CD4-positive, alpha-beta T cell treated with Interleukin-15 for 4 hours (primary cell): ENCODE measurements around the gene CSTB.
A peak's percentile ranks its signal among the peaks of the same experiment; 100 is the strongest.

Experiments used
- DNase-seq: peaks from one replicate; pipeline ENCODE4 v3.0.0-alpha.2; 2020; ENCODE audit warnings: low spot score

CSTB gene

GRCh38 chr21:43790010-43790524, 14.0 kb upstream of the CSTB start:
- DNase-seq, result no peak

- DNase-seq, result peak; percentile 93
Observed at GRCh38 chr21:43789276-43790009, 13.3 kb upstream of the CSTB start, which contains the start of gene RRP1. RRP1 (plus strand) TSS chr21:43789577; CDS start chr21:43789630, 53 bp downstream.

GRCh38 chr21:43786807-43787440, 10.8 kb upstream of the CSTB start:
- no peak for DNase-seq

GRCh38 chr21:43786300-43786806, 10.2 kb upstream of the CSTB start:
- DNase-seq, result no peak

GRCh38 chr21:43785134-43785533, 9.0 kb upstream of the CSTB start:
- DNase-seq, result no peak

GRCh38 chr21:43783098-43783700, 7.1 kb upstream of the CSTB start:
- DNase-seq, result no peak

- DNase-seq, result no peak
Observed at GRCh38 chr21:43782431-43783097, 6.5 kb upstream of the CSTB start.

- no peak for DNase-seq
Observed at GRCh38 chr21:43781846-43782245, 5.7 kb upstream of the CSTB start.

GRCh38 chr21:43779660-43780059, 3.6 kb upstream of the CSTB start:
- DNase-seq, result no peak

GRCh38 chr21:43778469-43779335, 2.6 kb upstream of the CSTB start:
- peak; percentile 9 for DNase-seq

GRCh38 chr21:43777953-43778352, 1.8 kb upstream of the CSTB start:
- DNase-seq, result no peak

- no peak for DNase-seq
Observed at GRCh38 chr21:43775190-43775589, 918 bp downstream of the CSTB start.

- no peak for DNase-seq
Observed at GRCh38 chr21:43774163-43774562, 1.9 kb downstream of the CSTB start.

- DNase-seq, result no peak
Observed at GRCh38 chr21:43772425-43772821, 3.7 kb downstream of the CSTB start.

- no peak for DNase-seq
Observed at GRCh38 chr21:43771698-43772424, 4.2 kb downstream of the CSTB start.

GRCh38 chr21:43771199-43771675, 4.9 kb downstream of the CSTB start:
- no peak for DNase-seq

GRCh38 chr21:43770066-43770655, 5.9 kb downstream of the CSTB start:
- no peak for DNase-seq

GRCh38 chr21:43769325-43769958, 6.7 kb downstream of the CSTB start:
- no peak for DNase-seq

- DNase-seq, result no peak
Observed at GRCh38 chr21:43768868-43769167, 7.3 kb downstream of the CSTB start.
